Endodermal cell (in vitro differentiated cells): ENCODE data around the gene STMN3. TPM values are rescaled to one million over a fixed set of nuclear protein-coding genes. Genes with fewer than 3 reads are reported as not detected.

Experiments
- DNase-seq: peaks from one replicate; pipeline ENCODE4 v3.0.0-alpha.2; 2017
- H3K27ac ChIP-seq: 2 replicates; pipeline ENCODE4 v1.5.1; 2013; ENCODE audit warnings: mild to moderate bottlenecking, low read depth, low read length, moderate library complexity
- H3K27me3 ChIP-seq: 2 replicates; pipeline ENCODE4 v1.6.1; 2013; ENCODE audit warnings: mild to moderate bottlenecking, low read length, moderate library complexity; ENCODE audit not compliant: insufficient read depth, control insufficient read depth, poor library complexity, severe bottlenecking
- H3K36me3 ChIP-seq: 2 replicates; pipeline ENCODE4 v1.7.0; 2013; ENCODE audit warnings: mild to moderate bottlenecking, low read length, moderate library complexity; ENCODE audit not compliant: control insufficient read depth, insufficient read depth
- H3K4me1 ChIP-seq: one replicate; pipeline ENCODE4 v1.7.0; 2013; ENCODE audit warnings: low read length; ENCODE audit not compliant: control insufficient read depth, insufficient read depth
- H3K4me3 ChIP-seq: 2 replicates; pipeline ENCODE4 v1.5.1; 2013; ENCODE audit warnings: mild to moderate bottlenecking, low read length, moderate library complexity
- H3K9ac ChIP-seq: 2 replicates; pipeline ENCODE4 v1.6.1; 2013; ENCODE audit warnings: mild to moderate bottlenecking, low read length, moderate library complexity; ENCODE audit not compliant: poor library complexity, severe bottlenecking; ENCODE audit errors: extremely low read depth
- H3K9me3 ChIP-seq: 2 replicates; pipeline ENCODE4 v1.6.1; 2013; ENCODE audit warnings: mild to moderate bottlenecking, low read length, moderate library complexity; ENCODE audit not compliant: control insufficient read depth
- H3K27ac Mint-ChIP-seq: 2 replicates; pipeline ENCODE4 v1.8.0; 2020; ENCODE audit warnings: mixed read lengths
- H3K27me3 Mint-ChIP-seq: 2 replicates; pipeline ENCODE4 v1.8.0; 2021; ENCODE audit warnings: mild to moderate bottlenecking, mixed read lengths; ENCODE audit not compliant: insufficient read depth
- H3K36me3 Mint-ChIP-seq: 2 replicates; pipeline ENCODE4 v1.8.0; 2020; ENCODE audit warnings: low read depth, mixed read lengths
- H3K4me1 Mint-ChIP-seq: 2 replicates; pipeline ENCODE4 v1.8.0; 2020; ENCODE audit warnings: mixed read lengths
- H3K4me3 Mint-ChIP-seq: 2 replicates; pipeline ENCODE4 v1.8.0; 2020; ENCODE audit warnings: mild to moderate bottlenecking, moderate library complexity, mixed read lengths
- H3K9me3 Mint-ChIP-seq: 2 replicates; pipeline ENCODE4 v1.8.0; 2020; ENCODE audit warnings: mild to moderate bottlenecking, mixed read lengths
- CTCF ChIP-seq: fragments of 200-600 bp; sonication (generic); conservative IDR thresholded peaks from 2 replicates; pipeline ENCODE4 v1.5.0; 2021; ENCODE audit warnings: antibody characterized with exemption, mild to moderate bottlenecking
- WGBS, 2 experiments: methylation state at CpG; one replicate each; pipeline versions ENCODE4 v1.1.5 to v1.1.7; 2013; ENCODE audit warnings: missing lambda C conversion rate in 2 of 2, mixed read lengths in 1 of 2; ENCODE audit not compliant: insufficient coverage in 1 of 2, insufficient read length in 1 of 2; 5-methylcytosine and 5-hydroxymethylcytosine counted together
- total RNA-seq, 2 donors: library from RNA; stranded (reverse); fragmentation: NEBNext Ultra II Directional in 1 of 2; extraction: Animal tissue kit (Norgen Biotek cat#: 25700) in 1 of 2; gene quantifications; 2 replicates in 1 of 2; 3 replicates in 1 of 2; pipeline ENCODE4 v1.2.1, GENCODE V29; 2021

Gene STMN3
- total RNA-seq, 2 donors from 2014 or later = 6.7 to 18.3 TPM

DNA sequence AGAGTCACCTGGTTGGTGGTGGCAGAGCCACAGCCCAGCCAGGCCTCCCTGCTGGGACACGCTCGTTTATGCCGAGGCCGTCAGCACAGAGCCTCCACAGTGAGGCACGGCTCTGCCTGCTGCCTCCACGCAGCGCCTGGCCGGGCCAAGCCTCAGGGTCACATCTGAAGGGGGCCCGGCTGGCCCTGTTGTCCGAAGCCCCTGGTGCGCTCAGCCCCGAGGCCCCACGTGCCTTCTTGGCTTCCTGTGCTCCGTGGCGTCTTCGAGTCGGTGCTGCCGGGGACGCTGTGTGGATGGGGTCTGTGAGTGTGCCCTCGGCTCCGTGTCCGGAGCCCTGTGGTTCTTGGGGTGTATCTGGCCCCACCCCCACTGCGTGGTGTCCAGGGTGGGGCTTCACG, 32.9 kb upstream of the STMN3 start:
- Mint-ChIP-seq H3K4me1 (no peaks in the 10 kb centered on the region), H3K36me3 (no peaks in the 10 kb centered on the region), H3K4me3 (no peak overlapping the region), H3K27ac (no peak overlapping the region), H3K27me3 (no peaks in the 10 kb centered on the region), H3K9me3 (no peaks in the 10 kb centered on the region)
- no peak overlapping the region for H3K4me3 ChIP-seq
- no peaks in the 10 kb centered on the region for H3K4me1 ChIP-seq
- TF ChIP-seq CTCF = no peak
- H3K9me3 ChIP-seq = no peaks in the 10 kb centered on the region
- H3K27ac ChIP-seq = peak overlapping the region; percentile 81
- DNase-seq = no peak
- no peaks in the 10 kb centered on the region for H3K36me3 ChIP-seq
- no peak overlapping the region for H3K9ac ChIP-seq
- no peaks in the 10 kb centered on the region for H3K27me3 ChIP-seq
- 95 to 96% methylated on average over 23 to 24 of the region's 24 CpGs for WGBS, 2 experiments

DNA sequence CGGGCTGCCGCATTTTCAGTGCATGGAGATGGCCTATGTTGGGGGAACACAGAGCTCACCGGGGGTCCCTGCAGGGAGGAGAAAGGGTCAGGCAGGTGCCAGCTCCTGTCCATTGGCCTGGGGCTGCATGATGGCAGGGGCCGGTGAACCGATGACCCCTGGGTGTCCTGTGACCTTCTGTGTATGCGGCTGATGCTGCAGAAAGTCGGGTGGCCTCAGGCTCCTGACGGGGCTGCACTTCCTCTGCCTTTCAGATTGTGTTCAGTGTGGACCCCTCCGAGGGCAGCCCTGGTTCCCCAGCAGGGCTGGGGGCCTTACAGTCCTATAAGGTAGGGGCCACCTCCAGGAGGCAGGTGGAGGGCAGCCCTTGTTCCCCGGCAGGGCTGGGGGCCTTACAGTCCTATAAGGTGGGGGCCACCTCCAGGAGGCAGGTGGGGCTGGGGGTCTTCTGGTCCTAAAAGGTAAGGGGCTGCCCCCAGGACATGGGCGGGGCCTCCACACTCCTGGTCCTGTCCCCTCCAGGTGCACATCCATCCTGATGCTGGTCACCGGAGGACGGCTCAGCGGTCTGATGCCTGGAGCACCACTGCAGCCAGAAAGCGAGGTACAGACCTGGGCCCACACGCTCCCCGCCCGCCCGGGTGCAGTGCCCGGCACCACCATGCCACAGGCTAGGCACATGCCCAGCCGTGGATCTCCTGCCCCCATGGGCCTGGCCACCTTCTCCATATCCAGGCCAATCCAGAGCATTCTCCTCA, 32.2 kb upstream of the STMN3 start:
- H3K9me3 Mint-ChIP-seq = no peaks in the 10 kb centered on the region
- no peak overlapping the region for H3K9ac ChIP-seq
- DNase-seq = no peak
- no peaks in the 10 kb centered on the region for H3K9me3 ChIP-seq
- H3K4me1 Mint-ChIP-seq = no peaks in the 10 kb centered on the region
- H3K27me3 ChIP-seq = no peaks in the 10 kb centered on the region
- no peaks in the 10 kb centered on the region for H3K36me3 Mint-ChIP-seq
- no peak overlapping the region for H3K27ac ChIP-seq
- H3K27me3 Mint-ChIP-seq = no peaks in the 10 kb centered on the region
- WGBS, 2 experiments = 88 to 92% methylated on average over 10 to 21 of the region's 21 CpGs
- H3K4me3 ChIP-seq = no peak overlapping the region
- no peak overlapping the region for H3K27ac Mint-ChIP-seq
- no peaks in the 10 kb centered on the region for H3K4me1 ChIP-seq
- TF ChIP-seq CTCF = no peak
- no peaks in the 10 kb centered on the region for H3K36me3 ChIP-seq
- no peak overlapping the region for H3K4me3 Mint-ChIP-seq

GRCh38 chr20:63682384-63683139, 29.3 kb upstream of the STMN3 start:
- H3K27ac ChIP-seq = no peak overlapping the region
- WGBS, 2 experiments = 90 to 91% methylated on average over 16 to 22 of the region's 22 CpGs

More at GRCh38 chr20:63682384-63683139, 29.3 kb upstream of the STMN3 start:
- no peaks in the 10 kb centered on the region for H3K27me3 Mint-ChIP-seq
- Histone ChIP-seq H3K9me3 (no peaks in the 10 kb centered on the region), H3K4me3 (no peak overlapping the region), H3K27me3 (no peaks in the 10 kb centered on the region), H3K9ac (no peak overlapping the region), H3K36me3 (peaks cover 5% of the 10 kb centered on the region), H3K4me1 (no peaks in the 10 kb centered on the region)
- H3K27ac Mint-ChIP-seq = no peak overlapping the region
- TF ChIP-seq CTCF = no peak
- peaks cover 4% of the 10 kb centered on the region for H3K36me3 Mint-ChIP-seq
- DNase-seq = no peak
- no peak overlapping the region for H3K4me3 Mint-ChIP-seq
- no peaks in the 10 kb centered on the region for H3K9me3 Mint-ChIP-seq
- H3K4me1 Mint-ChIP-seq = no peaks in the 10 kb centered on the region
